Measurements from ENCODE around the gene SCYGR3. TPM values are rescaled to one million over a fixed set of nuclear protein-coding genes. Genes with fewer than 3 reads are reported as not detected.

Gene SCYGR3
- total and polyA plus RNA-seq, 2 experiments from 2014 or later: not detected

GRCh38 chr2:227642656-227643055 lies 28.0 kb upstream of the SCYGR3 start (continued):
- TF ChIP-seq, protein P1, sequence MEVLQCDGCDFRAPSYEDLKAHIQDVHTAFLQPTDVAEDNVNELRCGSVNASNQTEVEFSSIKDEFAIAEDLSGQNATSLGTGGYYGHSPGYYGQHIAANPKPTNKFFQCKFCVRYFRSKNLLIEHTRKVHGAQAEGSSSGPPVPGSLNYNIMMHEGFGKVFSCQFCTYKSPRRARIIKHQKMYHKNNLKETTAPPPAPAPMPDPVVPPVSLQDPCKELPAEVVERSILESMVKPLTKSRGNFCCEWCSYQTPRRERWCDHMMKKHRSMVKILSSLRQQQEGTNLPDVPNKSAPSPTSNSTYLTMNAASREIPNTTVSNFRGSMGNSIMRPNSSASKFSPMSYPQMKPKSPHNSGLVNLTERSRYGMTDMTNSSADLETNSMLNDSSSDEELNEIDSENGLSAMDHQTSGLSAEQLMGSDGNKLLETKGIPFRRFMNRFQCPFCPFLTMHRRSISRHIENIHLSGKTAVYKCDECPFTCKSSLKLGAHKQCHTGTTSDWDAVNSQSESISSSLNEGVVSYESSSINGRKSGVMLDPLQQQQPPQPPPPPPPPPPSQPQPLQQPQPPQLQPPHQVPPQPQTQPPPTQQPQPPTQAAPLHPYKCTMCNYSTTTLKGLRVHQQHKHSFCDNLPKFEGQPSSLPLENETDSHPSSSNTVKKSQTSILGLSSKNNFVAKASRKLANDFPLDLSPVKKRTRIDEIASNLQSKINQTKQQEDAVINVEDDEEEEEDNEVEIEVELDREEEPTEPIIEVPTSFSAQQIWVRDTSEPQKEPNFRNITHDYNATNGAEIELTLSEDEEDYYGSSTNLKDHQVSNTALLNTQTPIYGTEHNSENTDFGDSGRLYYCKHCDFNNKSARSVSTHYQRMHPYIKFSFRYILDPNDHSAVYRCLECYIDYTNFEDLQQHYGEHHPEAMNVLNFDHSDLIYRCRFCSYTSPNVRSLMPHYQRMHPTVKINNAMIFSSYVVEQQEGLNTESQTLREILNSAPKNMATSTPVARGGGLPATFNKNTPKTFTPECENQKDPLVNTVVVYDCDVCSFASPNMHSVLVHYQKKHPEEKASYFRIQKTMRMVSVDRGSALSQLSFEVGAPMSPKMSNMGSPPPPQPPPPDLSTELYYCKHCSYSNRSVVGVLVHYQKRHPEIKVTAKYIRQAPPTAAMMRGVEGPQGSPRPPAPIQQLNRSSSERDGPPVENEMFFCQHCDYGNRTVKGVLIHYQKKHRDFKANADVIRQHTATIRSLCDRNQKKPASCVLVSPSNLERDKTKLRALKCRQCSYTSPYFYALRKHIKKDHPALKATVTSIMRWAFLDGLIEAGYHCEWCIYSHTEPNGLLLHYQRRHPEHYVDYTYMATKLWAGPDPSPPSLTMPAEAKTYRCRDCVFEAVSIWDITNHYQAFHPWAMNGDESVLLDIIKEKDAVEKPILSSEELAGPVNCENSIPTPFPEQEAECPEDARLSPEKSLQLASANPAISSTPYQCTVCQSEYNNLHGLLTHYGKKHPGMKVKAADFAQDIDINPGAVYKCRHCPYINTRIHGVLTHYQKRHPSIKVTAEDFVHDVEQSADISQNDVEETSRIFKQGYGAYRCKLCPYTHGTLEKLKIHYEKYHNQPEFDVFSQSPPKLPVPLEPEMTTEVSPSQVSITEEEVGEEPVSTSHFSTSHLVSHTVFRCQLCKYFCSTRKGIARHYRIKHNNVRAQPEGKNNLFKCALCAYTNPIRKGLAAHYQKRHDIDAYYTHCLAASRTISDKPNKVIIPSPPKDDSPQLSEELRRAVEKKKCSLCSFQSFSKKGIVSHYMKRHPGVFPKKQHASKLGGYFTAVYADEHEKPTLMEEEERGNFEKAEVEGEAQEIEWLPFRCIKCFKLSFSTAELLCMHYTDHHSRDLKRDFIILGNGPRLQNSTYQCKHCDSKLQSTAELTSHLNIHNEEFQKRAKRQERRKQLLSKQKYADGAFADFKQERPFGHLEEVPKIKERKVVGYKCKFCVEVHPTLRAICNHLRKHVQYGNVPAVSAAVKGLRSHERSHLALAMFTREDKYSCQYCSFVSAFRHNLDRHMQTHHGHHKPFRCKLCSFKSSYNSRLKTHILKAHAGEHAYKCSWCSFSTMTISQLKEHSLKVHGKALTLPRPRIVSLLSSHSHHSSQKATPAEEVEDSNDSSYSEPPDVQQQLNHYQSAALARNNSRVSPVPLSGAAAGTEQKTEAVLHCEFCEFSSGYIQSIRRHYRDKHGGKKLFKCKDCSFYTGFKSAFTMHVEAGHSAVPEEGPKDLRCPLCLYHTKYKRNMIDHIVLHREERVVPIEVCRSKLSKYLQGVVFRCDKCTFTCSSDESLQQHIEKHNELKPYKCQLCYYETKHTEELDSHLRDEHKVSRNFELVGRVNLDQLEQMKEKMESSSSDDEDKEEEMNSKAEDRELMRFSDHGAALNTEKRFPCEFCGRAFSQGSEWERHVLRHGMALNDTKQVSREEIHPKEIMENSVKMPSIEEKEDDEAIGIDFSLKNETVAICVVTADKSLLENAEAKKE (CRISPR knock-in tag; IDR thresholded peaks at IDR 0.05): no peak

- no peaks in the 10 kb centered on the region for H3K79me2 ChIP-seq (replicated peaks; ENCODE audit: insufficient read depth)
- Mint-ChIP-seq H3K27ac (no peak overlapping the region), H3K27me3 (ENCODE audit: insufficient read depth, low read depth, poor library complexity) (peaks cover 4% of the 10 kb centered on the region), H3K4me1 (no peaks in the 10 kb centered on the region), H3K9me3 (no peaks in the 10 kb centered on the region), H3K4me3 (no peak overlapping the region), H3K36me3 (ENCODE audit: low read depth) (no peaks in the 10 kb centered on the region)
- no peaks in the 10 kb centered on the region for H3F3A ChIP-seq (replicated peaks; ENCODE audit: low read depth)
- H3K27me3 ChIP-seq (ENCODE audit: insufficient read depth): no peaks in the 10 kb centered on the region
- no peaks in the 10 kb centered on the region for H3K36me3 ChIP-seq (ENCODE audit: insufficient read depth)
- H3K9me2 ChIP-seq (ENCODE audit: insufficient read depth): no peaks in the 10 kb centered on the region
- TF ChIP-seq POLR2AphosphoS5 (IDR thresholded peaks at IDR 0.05; ENCODE audit: low read depth): no peak
- no peak for TF ChIP-seq ZNF114 (CRISPR knock-in tag; IDR thresholded peaks at IDR 0.05)
- TF ChIP-seq ZNF331 (CRISPR knock-in tag; IDR thresholded peaks at IDR 0.05; ENCODE audit: low read depth): no peak
- no peak for TF ChIP-seq EZH2phosphoT487 (IDR thresholded peaks at IDR 0.05; ENCODE audit: unreplicated experiment)
- TF ChIP-seq NANOG (IDR thresholded peaks at IDR 0.05; ENCODE audit: borderline replicate concordance): no peak
- TF ChIP-seq, protein P2, sequence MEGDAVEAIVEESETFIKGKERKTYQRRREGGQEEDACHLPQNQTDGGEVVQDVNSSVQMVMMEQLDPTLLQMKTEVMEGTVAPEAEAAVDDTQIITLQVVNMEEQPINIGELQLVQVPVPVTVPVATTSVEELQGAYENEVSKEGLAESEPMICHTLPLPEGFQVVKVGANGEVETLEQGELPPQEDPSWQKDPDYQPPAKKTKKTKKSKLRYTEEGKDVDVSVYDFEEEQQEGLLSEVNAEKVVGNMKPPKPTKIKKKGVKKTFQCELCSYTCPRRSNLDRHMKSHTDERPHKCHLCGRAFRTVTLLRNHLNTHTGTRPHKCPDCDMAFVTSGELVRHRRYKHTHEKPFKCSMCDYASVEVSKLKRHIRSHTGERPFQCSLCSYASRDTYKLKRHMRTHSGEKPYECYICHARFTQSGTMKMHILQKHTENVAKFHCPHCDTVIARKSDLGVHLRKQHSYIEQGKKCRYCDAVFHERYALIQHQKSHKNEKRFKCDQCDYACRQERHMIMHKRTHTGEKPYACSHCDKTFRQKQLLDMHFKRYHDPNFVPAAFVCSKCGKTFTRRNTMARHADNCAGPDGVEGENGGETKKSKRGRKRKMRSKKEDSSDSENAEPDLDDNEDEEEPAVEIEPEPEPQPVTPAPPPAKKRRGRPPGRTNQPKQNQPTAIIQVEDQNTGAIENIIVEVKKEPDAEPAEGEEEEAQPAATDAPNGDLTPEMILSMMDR (conservative IDR thresholded peaks at IDR 0.05; ENCODE audit: low read depth in 2 of 2): no peak
- TF ChIP-seq REST (IDR thresholded peaks at IDR 0.05; ENCODE audit: unreplicated experiment): no peak
- TF ChIP-seq, protein P3, sequence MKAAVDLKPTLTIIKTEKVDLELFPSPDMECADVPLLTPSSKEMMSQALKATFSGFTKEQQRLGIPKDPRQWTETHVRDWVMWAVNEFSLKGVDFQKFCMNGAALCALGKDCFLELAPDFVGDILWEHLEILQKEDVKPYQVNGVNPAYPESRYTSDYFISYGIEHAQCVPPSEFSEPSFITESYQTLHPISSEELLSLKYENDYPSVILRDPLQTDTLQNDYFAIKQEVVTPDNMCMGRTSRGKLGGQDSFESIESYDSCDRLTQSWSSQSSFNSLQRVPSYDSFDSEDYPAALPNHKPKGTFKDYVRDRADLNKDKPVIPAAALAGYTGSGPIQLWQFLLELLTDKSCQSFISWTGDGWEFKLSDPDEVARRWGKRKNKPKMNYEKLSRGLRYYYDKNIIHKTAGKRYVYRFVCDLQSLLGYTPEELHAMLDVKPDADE (IDR thresholded peaks at IDR 0.05): no peak
- TF ChIP-seq JUNB (IDR thresholded peaks at IDR 0.05; ENCODE audit: unreplicated experiment): no peak
- TF ChIP-seq EZH2 (IDR thresholded peaks at IDR 0.05; ENCODE audit: low read depth, unreplicated experiment): no peak
- TF ChIP-seq STAT1 (IDR thresholded peaks at IDR 0.05; ENCODE audit: unreplicated experiment): no peak
- TF ChIP-seq CREB1 (CRISPR knock-in tag; IDR thresholded peaks at IDR 0.05; ENCODE audit: low read depth): no peak
- H3K4me2 ChIP-seq: no peak overlapping the region
- H3K27ac ChIP-seq (ENCODE audit: low read depth): no peak overlapping the region
- ATAC-seq (no peak), DNase-seq (ENCODE audit: low spot score) (no peak)
- no peak overlapping the region for H3K4me3 ChIP-seq
- H4K20me1 ChIP-seq (replicated peaks; ENCODE audit: insufficient read depth): no peaks in the 10 kb centered on the region
- H2AFZ ChIP-seq: no peak overlapping the region
- H3K4me1 ChIP-seq (ENCODE audit: insufficient read depth): no peaks in the 10 kb centered on the region
These were observed 19.6 kb upstream of the SCYGR3 start for GRCh38 chr2:227634201-227634600.

Data from GM23338 (cell line).